ENCODE results near the gene ANO3. TPM values are rescaled to one million over a fixed set of nuclear protein-coding genes. Genes with fewer than 3 reads are reported as not detected.

Gene ANO3
- total and polyA plus RNA-seq, 2 donors (not counting 1 experiment from before 2014, with no cell fraction given): not detected

GRCh38 chr11:26493616-26494015 lies 161.7 kb downstream of the ANO3 start:
- Histone ChIP-seq H3K79me2 (ENCODE audit: control insufficient read depth, insufficient read depth, low read length) (no peaks in the 10 kb centered on the region), H3K4me2 (replicated peaks; ENCODE audit: low read depth, low read length, poor library complexity, severe bottlenecking) (no peak overlapping the region), H3K27me3 (replicated peaks in 1 of 4; ENCODE audit: control extremely low read depth in 1 of 4, control insufficient read depth in 3 of 4, insufficient read depth in 4 of 4, low read length in 3 of 4) (no peaks in the 10 kb centered on the region), H3K36me3 (replicated peaks in 1 of 2; ENCODE audit: control extremely low read depth in 1 of 2, control insufficient read depth in 1 of 2, extremely low read depth in 1 of 2, insufficient read depth in 2 of 2, low read length in 1 of 2) (no peaks in the 10 kb centered on the region), H3K9me3 (ENCODE audit: control extremely low read depth in 1 of 3, control insufficient read depth in 2 of 3, insufficient read depth in 1 of 3, low read length in 2 of 3) (peaks cover 0 to 5% (median 0%) of the 10 kb centered on the region in 3 donors), H3K4me3 (ENCODE audit: control extremely low read depth in 1 of 5, extremely low read depth in 1 of 5, insufficient read depth in 1 of 5, low read depth in 2 of 5, low read length in 4 of 5) (no peak overlapping the region), H2AFZ (ENCODE audit: insufficient read depth, low read depth, low read length, poor library complexity, severe bottlenecking) (no peak overlapping the region), H3K4me1 (ENCODE audit: control insufficient read depth in 2 of 2, insufficient read depth in 2 of 2, low read length in 2 of 2) (no peaks in the 10 kb centered on the region), H4K20me1 (ENCODE audit: control insufficient read depth, insufficient read depth, low read length, poor library complexity, severe bottlenecking) (no peaks in the 10 kb centered on the region), H3K27ac (ENCODE audit: low read length in 2 of 2) (no peak overlapping the region), H3K9ac (ENCODE audit: low read length) (no peak overlapping the region)
- ATAC-seq (ENCODE audit: low read depth) (no peak), DNase-seq (no peak)
- WGBS (ENCODE audit: insufficient coverage): no CpG with 5 or more reads among the region's 1 CpG
- ChIA-PET CTCF (no interaction called here), POLR2A (no interaction called here)
- Mint-ChIP-seq H3K4me1 (no peaks in the 10 kb centered on the region), H3K27ac (no peak overlapping the region), H3K9me3 (ENCODE audit: insufficient read depth) (no peaks in the 10 kb centered on the region), H3K27me3 (no peaks in the 10 kb centered on the region), H3K4me3 (no peak overlapping the region)
- intact Hi-C loops (cut with micrococcal nuclease): no loop called here
- TF ChIP-seq CTCF (IDR thresholded peaks at IDR 0.05) (no peak), EZH2 (IDR thresholded peaks at IDR 0.05; ENCODE audit: borderline replicate concordance, insufficient read depth, low read depth, low read length, poor library complexity, severe bottlenecking) (no peak)

- H3K4me2 ChIP-seq (replicated peaks; ENCODE audit: low read depth, low read length, poor library complexity, severe bottlenecking): no peak overlapping the region
- H3K27ac Mint-ChIP-seq: no peak overlapping the region
Measured at GRCh38 chr11:26507229-26507628, 175.3 kb downstream of the ANO3 start.

More at GRCh38 chr11:26507229-26507628, 175.3 kb downstream of the ANO3 start:
- H3K4me1 Mint-ChIP-seq: no peaks in the 10 kb centered on the region
- Histone ChIP-seq H4K20me1 (ENCODE audit: control insufficient read depth, insufficient read depth, low read length, poor library complexity, severe bottlenecking) (no peaks in the 10 kb centered on the region), H3K4me1 (ENCODE audit: control insufficient read depth in 2 of 2, insufficient read depth in 2 of 2, low read length in 2 of 2) (no peaks in the 10 kb centered on the region), H2AFZ (ENCODE audit: insufficient read depth, low read depth, low read length, poor library complexity, severe bottlenecking) (no peak overlapping the region), H3K9ac (ENCODE audit: low read length) (no peak overlapping the region), H3K36me3 (replicated peaks in 1 of 2; ENCODE audit: control extremely low read depth in 1 of 2, control insufficient read depth in 1 of 2, extremely low read depth in 1 of 2, insufficient read depth in 2 of 2, low read length in 1 of 2) (no peaks in the 10 kb centered on the region), H3K27ac (ENCODE audit: low read length in 2 of 2) (no peak overlapping the region), H3K9me3 (ENCODE audit: control extremely low read depth in 1 of 3, control insufficient read depth in 2 of 3, insufficient read depth in 1 of 3, low read length in 2 of 3) (no peaks in the 10 kb centered on the region), H3K27me3 (replicated peaks in 1 of 4; ENCODE audit: control extremely low read depth in 1 of 4, control insufficient read depth in 3 of 4, insufficient read depth in 4 of 4, low read length in 3 of 4) (no peaks in the 10 kb centered on the region), H3K79me2 (ENCODE audit: control insufficient read depth, insufficient read depth, low read length) (no peaks in the 10 kb centered on the region), H3K4me3 (ENCODE audit: control extremely low read depth in 1 of 5, extremely low read depth in 1 of 5, insufficient read depth in 1 of 5, low read depth in 2 of 5, low read length in 4 of 5) (no peak overlapping the region)
- H3K27me3 Mint-ChIP-seq: no peaks in the 10 kb centered on the region
- no peak for TF ChIP-seq EZH2 (IDR thresholded peaks at IDR 0.05; ENCODE audit: borderline replicate concordance, insufficient read depth, low read depth, low read length, poor library complexity, severe bottlenecking)
- TF ChIP-seq CTCF (IDR thresholded peaks at IDR 0.05): no peak
- no peaks in the 10 kb centered on the region for H3K9me3 Mint-ChIP-seq (ENCODE audit: insufficient read depth)
- CTCF ChIA-PET: no interaction called here
- POLR2A ChIA-PET: no interaction called here
- intact Hi-C loops (cut with micrococcal nuclease): no loop called here
- no CpG with 5 or more reads among the region's 1 CpG for WGBS (ENCODE audit: insufficient coverage)
- H3K4me3 Mint-ChIP-seq: no peak overlapping the region
- ATAC-seq (ENCODE audit: low read depth) (no peak), DNase-seq (no peak)
